ENCODE results near the gene CCDC85C.

CCDC85C gene

GRCh38 chr14:99522025-99522401 is 82.0 kb downstream of the CCDC85C start:
- DNase-seq (ENCODE audit: low read depth): no peak

- no peak for DNase-seq (ENCODE audit: low read depth)
Observed at GRCh38 chr14:99521176-99522024, 82.6 kb downstream of the CCDC85C start.

- DNase-seq (ENCODE audit: low read depth): no peak
Observed at GRCh38 chr14:99520571-99521081, 83.4 kb downstream of the CCDC85C start.

- DNase-seq (ENCODE audit: low read depth): no peak
Observed at GRCh38 chr14:99519931-99520421, 84.0 kb downstream of the CCDC85C start.

- DNase-seq (ENCODE audit: low read depth): no peak
Observed at GRCh38 chr14:99519347-99519881, 84.6 kb downstream of the CCDC85C start.

- peak; percentile 34 for DNase-seq (ENCODE audit: low read depth)
Observed at GRCh38 chr14:99518441-99519346, 85.3 kb downstream of the CCDC85C start.

- no peak for DNase-seq (ENCODE audit: low read depth)
Observed at GRCh38 chr14:99517643-99518381, 86.2 kb downstream of the CCDC85C start.

- no peak for DNase-seq (ENCODE audit: low read depth)
Observed at GRCh38 chr14:99516871-99517642, 87.0 kb downstream of the CCDC85C start.

GRCh38 chr14:99516156-99516870 is 87.7 kb downstream of the CCDC85C start:
- no peak for DNase-seq (ENCODE audit: low read depth)

- DNase-seq (ENCODE audit: low read depth): no peak
Observed at GRCh38 chr14:99515301-99516155, 88.5 kb downstream of the CCDC85C start.

- DNase-seq (ENCODE audit: low read depth): no peak
Observed at GRCh38 chr14:99514552-99515300, 89.3 kb downstream of the CCDC85C start.

- DNase-seq (ENCODE audit: low read depth): no peak
Observed at GRCh38 chr14:99513946-99514551, 90.0 kb downstream of the CCDC85C start.

- no peak for DNase-seq (ENCODE audit: low read depth)
Observed at GRCh38 chr14:99513183-99513694, 90.8 kb downstream of the CCDC85C start.

GRCh38 chr14:99512571-99513182 is 91.3 kb downstream of the CCDC85C start:
- DNase-seq (ENCODE audit: low read depth): no peak

GRCh38 chr14:99512110-99512449 is 91.9 kb downstream of the CCDC85C start:
- no peak for DNase-seq (ENCODE audit: low read depth)

- no peak for DNase-seq (ENCODE audit: low read depth)
Observed at GRCh38 chr14:99511421-99512109, 92.4 kb downstream of the CCDC85C start.

Measured in iris pigment epithelial cell (primary cell).